ENCODE results near the gene PML.
A peak's percentile ranks its signal among the peaks of the same experiment; 100 is the strongest.
"Not testable (repeated sequence)": the region's sequence is repeated elsewhere in the genome, so short reads cannot be mapped to it uniquely, and the experiment has no call there.

PML gene

GRCh38 chr15:73959012-73959581 lies 35.4 kb upstream of the PML start:
- no peak for DNase-seq

- DNase-seq, result no peak
These were observed 34.7 kb upstream of the PML start for GRCh38 chr15:73959801-73960200.

GRCh38 chr15:73960472-73961070 lies 33.9 kb upstream of the PML start:
- not testable (repeated sequence) for DNase-seq

DNA sequence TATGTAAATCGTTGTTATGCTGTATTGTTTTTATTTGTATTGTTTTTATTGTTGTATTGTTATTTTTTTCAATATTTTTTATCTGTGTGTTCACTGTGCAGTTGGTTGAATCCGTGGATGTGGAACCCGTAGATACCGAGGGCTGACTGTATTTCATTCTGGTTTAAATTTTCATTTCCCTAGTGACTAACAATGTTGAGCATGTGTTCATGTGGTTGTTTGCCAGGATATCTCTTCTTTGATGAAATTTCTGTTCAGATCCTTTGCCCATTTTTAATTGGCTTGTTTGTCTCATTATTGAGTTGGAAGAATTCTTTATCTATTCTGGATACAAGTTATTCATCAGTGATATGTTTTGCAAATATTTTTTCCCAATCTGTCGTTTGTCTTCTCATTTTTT lies 32.1 kb upstream of the PML start:
- no peak for DNase-seq

DNA sequence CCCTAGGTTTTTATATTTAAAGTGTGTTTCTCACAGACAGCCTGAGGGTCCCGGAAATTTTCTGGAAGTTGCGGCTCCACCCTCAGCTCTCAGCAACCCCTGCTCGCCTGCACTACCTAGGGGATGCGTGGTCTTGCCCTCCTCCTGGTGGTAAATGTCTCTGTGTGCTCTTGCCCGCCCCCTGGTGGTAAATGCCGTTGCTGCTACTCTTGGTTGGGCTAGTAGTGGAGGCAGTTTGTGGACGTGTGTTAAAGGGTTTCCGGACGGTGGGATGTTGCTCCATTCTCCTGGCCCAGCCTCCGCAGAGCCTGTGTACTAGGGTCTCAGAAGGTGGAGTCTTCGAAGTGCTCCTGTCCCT lies 29.8 kb upstream of the PML start:
- DNase-seq, result peak in 1 of 2 donors; percentile 41

DNA sequence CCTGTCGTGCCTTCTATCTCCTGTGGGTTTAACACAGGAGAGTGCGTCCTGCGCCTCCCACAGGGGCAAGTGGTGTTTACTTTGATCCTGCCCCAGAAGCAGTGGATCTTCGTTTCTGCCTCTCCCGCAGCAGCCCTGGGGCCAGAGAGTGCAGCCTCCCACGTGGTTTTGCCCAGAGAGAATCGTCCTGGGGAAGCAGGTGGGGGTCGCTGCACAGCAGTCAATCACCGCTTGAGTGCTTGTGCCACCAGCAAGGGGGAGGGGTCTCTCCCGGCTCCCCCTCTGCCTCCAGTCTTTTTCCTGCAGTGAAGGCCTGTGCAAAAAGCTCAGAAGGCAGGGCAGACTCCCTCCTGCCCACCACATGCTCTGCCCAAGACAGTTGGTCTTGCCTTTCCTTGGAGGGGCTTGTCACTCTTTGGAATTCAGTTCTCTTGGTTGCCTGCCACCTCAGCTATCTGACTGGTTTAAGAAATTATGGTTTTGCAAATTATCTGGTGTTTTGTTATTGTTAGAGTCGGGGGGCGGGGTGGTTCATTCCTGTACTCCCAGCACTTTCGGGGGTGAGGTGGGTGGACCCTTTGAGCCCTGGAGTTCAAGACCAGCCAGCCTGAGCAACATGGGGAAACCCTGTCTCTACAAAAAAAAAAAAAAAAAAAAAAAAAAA lies 29.3 kb upstream of the PML start:
- DNase-seq, result no peak

DNA sequence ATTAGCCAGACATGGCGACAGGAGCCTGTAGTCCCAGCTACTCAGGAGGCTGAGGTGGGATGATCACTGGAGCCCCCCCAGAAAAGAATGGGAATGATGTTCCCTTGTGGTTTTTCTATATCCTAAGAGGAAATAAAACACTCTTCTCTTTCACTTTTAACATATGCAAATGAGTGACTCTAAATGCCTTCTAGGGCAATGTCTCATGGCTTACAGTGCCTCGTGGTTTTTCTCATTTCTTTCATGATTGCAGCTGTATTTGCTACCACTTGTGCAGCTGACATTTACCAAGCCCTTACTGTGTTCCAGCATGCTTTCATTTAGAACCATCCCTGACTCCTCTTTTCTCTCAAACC lies 28.8 kb upstream of the PML start:
- DNase-seq, result no peak

- no peak for DNase-seq
These were observed 26.1 kb upstream of the PML start for GRCh38 chr15:73968461-73968860.

DNA sequence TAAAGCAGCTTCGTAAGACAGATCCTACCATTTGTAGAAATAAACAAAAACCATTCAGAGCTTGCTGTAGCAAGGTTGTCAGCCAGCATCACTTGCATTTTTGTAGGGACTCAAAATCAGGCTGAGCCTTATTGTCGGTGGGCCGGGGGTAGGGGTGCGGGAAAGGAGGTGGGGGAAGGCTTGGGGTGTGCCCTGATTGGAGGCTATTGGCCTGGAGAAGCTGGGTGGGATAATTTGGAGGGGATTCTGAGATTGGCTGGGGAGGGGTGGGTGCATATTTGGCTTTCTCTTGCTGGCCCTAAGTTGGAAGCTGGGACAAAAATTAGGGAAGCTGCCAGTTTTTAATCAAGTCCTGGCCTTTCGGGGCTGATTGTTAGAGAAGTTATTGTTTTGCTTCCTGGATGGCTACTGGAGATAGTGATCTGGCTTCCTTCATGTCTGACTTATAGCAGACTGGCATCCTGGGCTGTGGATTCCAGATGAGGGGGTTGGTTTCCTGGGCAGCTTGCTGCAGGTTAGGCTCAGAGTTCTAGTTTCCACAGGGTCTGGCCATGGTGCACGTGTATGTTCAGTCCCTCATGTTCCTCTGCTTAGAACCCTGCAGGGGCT lies 25.3 kb upstream of the PML start:
- DNase-seq, result no peak

- DNase-seq, result peak; percentile 51 to 72
These were observed 21.4 kb upstream of the PML start for GRCh38 chr15:73972984-73973682.

DNA sequence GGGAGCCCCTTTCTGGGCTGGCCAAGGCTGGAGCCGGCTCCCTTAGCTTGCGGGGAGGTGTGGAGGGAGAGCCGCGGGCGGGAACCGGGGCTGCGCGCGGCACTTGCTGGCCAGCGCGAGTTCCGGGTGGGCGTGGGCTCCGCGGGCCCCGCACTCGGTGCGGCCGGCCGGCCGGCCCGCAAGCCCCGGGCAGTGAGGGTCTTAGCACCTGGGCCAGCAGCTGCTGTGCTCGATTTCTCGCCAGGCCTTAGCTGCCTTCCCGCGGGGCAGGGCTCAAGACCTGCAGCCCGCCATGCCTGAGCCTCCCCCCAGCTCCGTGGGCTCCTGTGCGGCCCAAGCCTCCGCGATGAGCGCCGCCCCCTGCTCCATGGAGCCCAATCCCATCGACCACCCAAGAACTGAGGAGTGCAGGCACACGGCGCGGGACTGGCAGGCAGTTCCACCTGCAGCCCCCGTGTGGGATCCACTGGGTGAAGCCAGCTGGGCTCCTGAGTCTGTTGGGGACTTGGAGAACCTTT lies 20.8 kb upstream of the PML start:
- not testable (repeated sequence) for DNase-seq

- DNase-seq, result not testable (repeated sequence)
These were observed 18.9 kb upstream of the PML start for GRCh38 chr15:73975440-73976125.

DNA sequence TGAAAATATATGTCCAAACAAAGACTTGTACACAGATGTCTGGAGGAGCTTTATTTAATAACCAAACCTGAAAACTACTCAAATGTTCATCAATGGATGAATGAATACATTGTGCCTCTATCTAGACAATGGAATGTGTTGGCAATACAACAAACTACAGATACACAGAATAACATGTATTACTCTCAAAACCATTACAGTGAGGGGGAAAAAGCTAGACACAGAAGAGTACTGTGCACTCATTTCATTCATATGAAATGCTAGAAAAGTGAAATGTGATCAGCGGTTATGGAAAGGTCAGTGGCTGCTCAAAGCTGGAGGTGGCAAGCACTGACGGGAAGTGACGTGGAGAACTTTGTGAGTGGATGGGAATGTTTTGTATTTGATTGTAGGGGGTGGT lies 15.6 kb upstream of the PML start:
- DNase-seq, result no peak

DNA sequence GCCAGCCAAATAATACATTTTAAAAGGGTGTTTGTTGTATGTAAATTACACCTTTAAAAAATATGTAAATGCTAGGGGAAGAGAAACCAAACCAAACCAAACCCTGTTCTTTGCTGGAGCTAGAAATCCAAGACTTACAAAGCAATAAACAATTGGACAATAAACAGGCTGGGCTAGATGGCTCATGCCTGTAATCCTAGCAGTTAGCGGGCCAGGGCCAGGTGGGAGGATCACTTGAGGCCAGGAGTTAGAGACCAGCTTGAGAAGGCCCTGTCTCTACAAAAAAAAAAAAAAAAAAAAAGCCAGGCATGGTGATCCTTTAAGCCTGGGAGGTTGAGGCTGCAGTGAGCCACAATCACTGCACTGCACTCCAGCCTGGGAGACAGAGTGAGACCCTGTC lies 14.9 kb upstream of the PML start:
- DNase-seq, result no peak

- DNase-seq, result no peak
These were observed 12.7 kb upstream of the PML start for GRCh38 chr15:73981761-73982221.

DNA sequence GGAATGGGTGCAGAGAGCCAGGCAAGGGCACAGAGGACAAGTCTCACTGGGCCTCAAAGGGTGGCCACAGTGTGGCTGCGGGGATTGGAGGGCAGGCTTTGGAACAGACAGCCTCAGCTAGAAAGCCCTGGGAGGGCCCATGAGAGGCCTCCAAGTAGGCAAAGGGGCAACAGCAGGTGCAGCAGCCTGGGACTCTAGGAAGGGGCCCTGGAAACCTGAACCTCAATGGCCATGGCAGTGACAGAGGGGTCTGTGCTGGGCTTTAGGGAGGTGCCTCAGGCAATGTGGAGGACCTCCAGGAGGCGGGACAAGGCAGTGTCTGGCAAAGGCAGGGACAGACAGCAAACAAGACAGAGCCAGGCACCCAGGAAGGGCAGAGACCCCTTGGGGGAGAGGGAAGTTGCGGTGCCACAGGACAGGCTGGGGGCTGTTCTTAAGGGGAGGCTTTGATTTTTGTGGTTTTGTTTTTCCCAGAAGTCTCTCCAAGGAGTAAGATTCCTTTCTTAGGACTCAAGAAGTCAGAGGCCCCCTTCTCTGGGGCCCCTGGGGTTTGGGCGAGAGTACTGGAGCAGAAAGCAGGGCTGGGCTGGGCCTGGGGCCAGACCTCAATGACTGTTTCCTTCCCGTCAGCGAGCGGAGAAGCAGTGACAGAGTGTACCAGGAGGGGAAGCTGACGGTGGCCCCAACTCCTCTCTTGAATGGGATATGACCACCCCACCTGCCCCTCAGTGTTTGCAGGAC lies 12.1 kb upstream of the PML start:
- DNase-seq, result peak; percentile 25 to 63

GRCh38 chr15:73983211-73983727 lies 11.2 kb upstream of the PML start:
- no peak for DNase-seq

GRCh38 chr15:73983773-73984172 lies 10.7 kb upstream of the PML start:
- no peak for DNase-seq

- no peak for DNase-seq
These were observed 10.1 kb upstream of the PML start for GRCh38 chr15:73984208-73984979.

DNA sequence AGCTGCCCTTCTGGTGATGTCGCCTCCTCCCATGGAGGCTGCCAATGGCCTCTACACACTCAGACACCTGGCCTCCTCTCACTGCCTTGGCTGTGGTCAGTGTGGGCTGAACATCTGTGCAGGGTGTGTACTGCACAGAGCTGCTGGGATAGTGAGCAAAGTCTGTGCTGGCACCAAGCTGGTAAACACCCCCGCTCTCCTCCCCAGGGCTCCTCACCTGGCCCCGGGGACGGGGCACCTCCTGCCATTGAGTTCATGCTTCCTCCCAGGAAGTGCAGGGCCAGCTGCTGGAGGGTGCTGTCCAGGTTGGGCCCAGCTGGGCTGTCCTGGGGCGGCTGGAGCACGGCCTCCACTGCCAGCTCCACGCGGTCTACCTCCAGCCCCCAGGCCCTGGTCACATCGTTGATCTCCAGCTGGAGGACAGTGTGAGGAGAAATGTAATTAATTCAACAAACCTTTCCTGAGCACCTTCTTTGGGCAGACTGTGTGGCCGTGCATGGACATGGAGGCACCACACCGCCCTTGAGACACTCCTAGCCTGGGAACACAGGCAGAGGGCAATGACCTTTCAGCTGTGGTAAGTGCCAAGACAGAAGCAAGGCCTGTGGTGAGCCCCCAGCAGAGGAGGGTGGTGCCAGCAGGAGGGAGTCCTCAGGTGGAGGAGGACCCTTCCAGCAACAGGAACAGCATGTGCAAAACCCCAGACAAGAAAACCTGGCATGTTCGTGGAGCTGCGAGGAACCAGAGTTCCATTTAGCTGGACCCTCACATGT lies 9.2 kb upstream of the PML start:
- DNase-seq, result no peak

Measured in hippocampal formation (tissue), 2 donors.